Gastrocnemius medialis (tissue), 4 donors: Measurements from ENCODE around the gene HS3ST3A1.

Experiments used
- POLR2A ChIP-seq, 2 donors: fragments of 450-650 bp; IDR thresholded peaks; one replicate each; pipeline ENCODE4 v1.6.1; 2017; ENCODE audit warnings: antibody characterized with exemption in 2 of 2, mild to moderate bottlenecking in 2 of 2, moderate library complexity in 2 of 2
- TF ChIP-seq, protein P1 (sequence below), 5 experiments: fragments of 450-650 bp in 3 of 5; fragments of 200-600 bp in 2 of 5; sonication (generic) in 2 of 5; IDR thresholded peaks in 4 of 5; conservative IDR thresholded peaks in 1 of 5; 1 replicate in 4 of 5; 2 replicates in 1 of 5; pipeline ENCODE4 v1.5.1; 2016 to 2019; ENCODE audit warnings: antibody characterized with exemption in 5 of 5, mild to moderate bottlenecking in 3 of 5, moderate library complexity in 3 of 5

DNA sequence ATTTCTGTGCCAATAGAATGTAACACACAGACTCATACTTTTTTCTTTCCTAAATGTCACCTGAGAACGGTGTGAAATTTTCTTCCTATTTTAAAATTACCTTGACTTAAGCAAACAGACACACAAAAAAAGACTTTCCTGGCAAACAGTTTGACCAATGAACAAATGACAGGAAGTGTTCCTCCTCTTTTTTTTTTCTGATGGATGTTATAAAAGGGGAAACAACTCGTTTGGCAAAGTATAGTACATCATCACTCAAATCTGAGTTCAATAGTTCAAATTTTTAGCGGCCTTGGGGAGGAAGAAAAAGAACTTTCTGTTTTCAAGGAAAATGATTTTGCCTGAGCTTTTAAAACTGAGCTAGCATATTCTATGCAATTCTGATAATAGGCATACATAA lies 19.8 kb downstream of the HS3ST3A1 start:
- TF ChIP-seq, protein P1, sequence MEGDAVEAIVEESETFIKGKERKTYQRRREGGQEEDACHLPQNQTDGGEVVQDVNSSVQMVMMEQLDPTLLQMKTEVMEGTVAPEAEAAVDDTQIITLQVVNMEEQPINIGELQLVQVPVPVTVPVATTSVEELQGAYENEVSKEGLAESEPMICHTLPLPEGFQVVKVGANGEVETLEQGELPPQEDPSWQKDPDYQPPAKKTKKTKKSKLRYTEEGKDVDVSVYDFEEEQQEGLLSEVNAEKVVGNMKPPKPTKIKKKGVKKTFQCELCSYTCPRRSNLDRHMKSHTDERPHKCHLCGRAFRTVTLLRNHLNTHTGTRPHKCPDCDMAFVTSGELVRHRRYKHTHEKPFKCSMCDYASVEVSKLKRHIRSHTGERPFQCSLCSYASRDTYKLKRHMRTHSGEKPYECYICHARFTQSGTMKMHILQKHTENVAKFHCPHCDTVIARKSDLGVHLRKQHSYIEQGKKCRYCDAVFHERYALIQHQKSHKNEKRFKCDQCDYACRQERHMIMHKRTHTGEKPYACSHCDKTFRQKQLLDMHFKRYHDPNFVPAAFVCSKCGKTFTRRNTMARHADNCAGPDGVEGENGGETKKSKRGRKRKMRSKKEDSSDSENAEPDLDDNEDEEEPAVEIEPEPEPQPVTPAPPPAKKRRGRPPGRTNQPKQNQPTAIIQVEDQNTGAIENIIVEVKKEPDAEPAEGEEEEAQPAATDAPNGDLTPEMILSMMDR (IDR thresholded peaks at IDR 0.05 in 4 of 5, conservative IDR thresholded peaks at IDR 0.05 in 1 of 5) = no peak
- TF ChIP-seq POLR2A (IDR thresholded peaks at IDR 0.05) = no peak
